Breast epithelium (tissue), 3 donors: ENCODE results near the gene ADAMTS4.
"Not testable (repeated sequence)": the region's sequence is repeated elsewhere in the genome, so short reads cannot be mapped to it uniquely, and the experiment has no call there.

Experiments
- POLR2A ChIP-seq: fragments of 450-650 bp; IDR thresholded peaks from one replicate; pipeline ENCODE4 v1.6.1; 2016; ENCODE audit warnings: antibody characterized with exemption, mild to moderate bottlenecking, moderate library complexity
- POLR2AphosphoS5 ChIP-seq, 3 donors: sonication (generic); formaldehyde crosslinking; IDR thresholded peaks; one replicate each; pipeline ENCODE4 v1.6.1; 2017; ENCODE audit warnings: antibody characterized with exemption in 3 of 3
- TF ChIP-seq, protein P1 (sequence below), 3 donors: fragments of 450-650 bp; IDR thresholded peaks; one replicate each; pipeline ENCODE4 v1.5.1; 2016 to 2017; ENCODE audit warnings: antibody characterized with exemption in 3 of 3, mild to moderate bottlenecking in 3 of 3, moderate library complexity in 3 of 3

DNA sequence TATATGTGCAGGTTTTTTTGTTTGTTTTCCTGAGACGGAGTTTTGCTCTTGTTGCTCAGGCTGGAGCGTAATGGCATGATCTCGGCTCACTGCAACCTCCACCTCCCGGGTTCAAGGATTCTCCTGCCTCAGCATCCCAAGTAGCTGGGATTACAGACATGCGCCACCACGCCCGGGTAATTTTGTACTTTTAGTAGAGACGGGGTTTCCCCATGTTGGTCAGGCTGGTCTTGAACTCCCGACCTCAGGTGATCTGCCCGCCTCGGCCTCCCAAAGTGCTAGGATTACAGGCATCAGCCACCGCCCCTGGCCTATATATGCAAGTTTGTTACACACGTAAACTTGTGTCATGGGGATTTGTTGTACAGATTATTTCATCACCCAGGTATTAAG is 25.8 kb upstream of the ADAMTS4 start:
- TF ChIP-seq, protein P1, sequence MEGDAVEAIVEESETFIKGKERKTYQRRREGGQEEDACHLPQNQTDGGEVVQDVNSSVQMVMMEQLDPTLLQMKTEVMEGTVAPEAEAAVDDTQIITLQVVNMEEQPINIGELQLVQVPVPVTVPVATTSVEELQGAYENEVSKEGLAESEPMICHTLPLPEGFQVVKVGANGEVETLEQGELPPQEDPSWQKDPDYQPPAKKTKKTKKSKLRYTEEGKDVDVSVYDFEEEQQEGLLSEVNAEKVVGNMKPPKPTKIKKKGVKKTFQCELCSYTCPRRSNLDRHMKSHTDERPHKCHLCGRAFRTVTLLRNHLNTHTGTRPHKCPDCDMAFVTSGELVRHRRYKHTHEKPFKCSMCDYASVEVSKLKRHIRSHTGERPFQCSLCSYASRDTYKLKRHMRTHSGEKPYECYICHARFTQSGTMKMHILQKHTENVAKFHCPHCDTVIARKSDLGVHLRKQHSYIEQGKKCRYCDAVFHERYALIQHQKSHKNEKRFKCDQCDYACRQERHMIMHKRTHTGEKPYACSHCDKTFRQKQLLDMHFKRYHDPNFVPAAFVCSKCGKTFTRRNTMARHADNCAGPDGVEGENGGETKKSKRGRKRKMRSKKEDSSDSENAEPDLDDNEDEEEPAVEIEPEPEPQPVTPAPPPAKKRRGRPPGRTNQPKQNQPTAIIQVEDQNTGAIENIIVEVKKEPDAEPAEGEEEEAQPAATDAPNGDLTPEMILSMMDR (IDR thresholded peaks at IDR 0.05), result not testable (repeated sequence)
- TF ChIP-seq POLR2A; POLR2AphosphoS5 (IDR thresholded peaks at IDR 0.05): not testable (repeated sequence)
